Keratinocyte (primary cell): ENCODE measurements around the gene PTK6.

Source experiments
- CTCF ChIP-seq, 3 experiments: IDR thresholded peaks in 1 of 3; conservative IDR thresholded peaks in 1 of 3; optimal IDR thresholded peaks in 1 of 3; 2 replicates in 2 of 3; 3 replicates in 1 of 3; pipeline versions ENCODE3 to v1.5.1; 2011; ENCODE audit warnings: low read length in 3 of 3, mild to moderate bottlenecking in 3 of 3, moderate library complexity in 2 of 3, control low read depth in 1 of 3, inconsistent platforms in 1 of 3; ENCODE audit not compliant: insufficient read depth in 2 of 3; ENCODE audit errors: extremely low read depth in 1 of 3
- EZH2 ChIP-seq: IDR thresholded peaks from one replicate; pipeline ENCODE4 v1.6.1; 2012; ENCODE audit warnings: inconsistent platforms, mild to moderate bottlenecking, low read length, moderate library complexity

GRCh38 chr20:63533871-63534393 lies 3.2 kb downstream of the PTK6 start:
- no peak for TF ChIP-seq CTCF (optimal IDR thresholded peaks at IDR 0.05 in 1 of 3, IDR thresholded peaks at IDR 0.05 in 1 of 3, conservative IDR thresholded peaks at IDR 0.05 in 1 of 3; ENCODE audit: extremely low read depth in 1 of 3, insufficient read depth in 2 of 3, low read length in 3 of 3)
- no peak for TF ChIP-seq EZH2
